Smooth muscle cell of the coronary artery (primary cell): ENCODE results near the gene SASH3. TPM values are rescaled to one million over a fixed set of nuclear protein-coding genes. Genes with fewer than 3 reads are reported as not detected.

Experiments used
- total RNA-seq: library from RNA; depleted of rRNA; stranded (reverse); fragments of >200 nt; gene quantifications from 2 replicates; pipeline ENCODE4 v1.2.3, GENCODE V29; 2014; ENCODE audit warnings: low replicate concordance

SASH3 gene
- not detected in 2 replicates for total RNA-seq

GRCh38 chrX:129779747-129780146 lies at the start of gene SASH3:
TSS of gene SASH3 (plus strand) at chrX:129779949. CDS start at chrX:129780098, 149 bp downstream.

DNA sequence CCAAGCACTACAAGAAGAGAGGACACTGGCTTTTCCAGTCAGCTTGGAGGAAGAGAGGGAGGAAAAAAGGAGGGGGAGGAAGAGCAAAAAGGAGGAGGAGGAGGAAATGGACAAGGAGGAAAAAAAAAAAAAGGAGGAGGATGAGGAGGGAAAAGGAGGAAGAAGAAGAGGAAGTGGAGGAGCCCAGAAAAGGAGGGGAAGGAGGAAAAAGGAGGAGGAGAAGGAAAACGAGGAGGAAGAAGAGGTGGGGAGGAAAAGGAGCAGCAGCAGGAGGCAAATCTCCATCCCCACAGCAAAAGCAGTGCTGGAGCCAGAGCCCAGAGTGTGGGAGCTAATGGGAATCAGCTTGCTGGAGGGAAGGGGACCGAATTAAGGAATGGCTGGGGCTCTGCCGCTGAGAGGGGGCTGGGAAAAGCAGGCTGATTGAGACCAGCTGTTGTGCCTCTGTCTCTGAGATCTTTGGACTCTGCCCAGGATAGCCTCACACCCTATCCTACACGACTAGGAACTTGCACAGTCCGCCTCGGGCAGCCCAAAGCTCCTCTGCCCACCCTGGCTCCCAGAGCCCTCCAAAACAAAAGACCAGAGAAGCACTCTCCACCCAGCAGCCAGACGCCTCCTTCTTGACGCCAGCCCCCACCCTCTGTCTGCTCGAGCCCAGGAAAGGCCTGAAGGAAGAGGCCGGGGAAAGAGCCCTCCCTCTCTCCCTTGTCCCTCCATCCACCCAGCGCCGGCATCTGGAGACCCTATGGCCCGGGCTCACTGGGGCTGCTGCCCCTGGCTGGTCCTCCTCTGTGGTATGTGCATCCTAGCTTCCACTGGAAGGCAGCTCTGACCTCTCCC lies 41.1 kb upstream of the SASH3 start, which contains the start of gene XPNPEP2:
Gene XPNPEP2 (plus strand): TSS at position 514 of the 843 bp plus-strand sequence. CDS start 235 bp downstream, at position 749.

GRCh38 chrX:129843459-129844306 lies 63.9 kb downstream of the SASH3 start, which contains the start of gene ZDHHC9:
TSS of gene ZDHHC9 (minus strand) at chrX:129843886. CDS start at chrX:129841945, 1,941 bp downstream.

Other genes with a start within 250 kb of the SASH3 start
- 10.9 and 17.4 TPM in 2 replicates for gene OCRL, start 239.7 kb upstream of the SASH3 start, total RNA-seq
- gene APLN, start 125.0 kb upstream of the SASH3 start, total RNA-seq: 0.83 and 24.2 TPM in 2 replicates
- 6.8 TPM in 1 of 2 replicates, not detected in the other for gene XPNPEP2, start 41.0 kb upstream of the SASH3 start, total RNA-seq
- gene ZDHHC9, start 63.9 kb downstream of the SASH3 start, total RNA-seq: 19.0 and 22.6 TPM in 2 replicates
- 8.2 and 17.1 TPM in 2 replicates for gene UTP14A, start 126.2 kb downstream of the SASH3 start, total RNA-seq
- 0.94 and 1.7 TPM in 2 replicates for gene BCORL1, start 202.7 kb downstream of the SASH3 start, total RNA-seq